Ovary (tissue), 9 donors: ENCODE measurements around the gene KIF3C. TPM values are rescaled to one million over a fixed set of nuclear protein-coding genes. Genes with fewer than 3 reads are reported as not detected.

ENCODE experiments used
- DNase-seq, 5 donors: peaks; one replicate each; pipeline ENCODE4 v3.0.0-alpha.2; 2019 to 2020
- H3K27ac ChIP-seq, 2 donors: fragments of 200-600 bp; one replicate each; pipeline versions ENCODE4 v1.5.1 to v1.8.0; 2019 to 2022
- H3K27me3 ChIP-seq: fragments of 200-600 bp; one replicate; pipeline ENCODE4 v1.8.0; 2022
- H3K36me3 ChIP-seq: fragments of 200-600 bp; sonication (generic); one replicate; pipeline ENCODE4 v1.5.1; 2019
- H3K4me1 ChIP-seq: one replicate; pipeline ENCODE4 v1.8.1; 2013; ENCODE audit warnings: mild to moderate bottlenecking, moderate library complexity; ENCODE audit not compliant: insufficient read depth
- H3K4me3 ChIP-seq: fragments of 200-600 bp; sonication (generic); one replicate; pipeline ENCODE4 v1.5.1; 2017
- H3K9me3 ChIP-seq, 2 donors: fragments of 200-600 bp in 1 of 2; sonication (generic) in 1 of 2; one replicate each; pipeline versions ENCODE4 v1.5.1 to v1.8.1; 2013 to 2019; ENCODE audit warnings: mild to moderate bottlenecking in 1 of 2, moderate library complexity in 1 of 2
- CTCF ChIP-seq, 3 donors: fragments of 450-650 bp in 2 of 3; fragments of 200-600 bp in 1 of 3; IDR thresholded peaks; one replicate each; pipeline versions ENCODE4 v1.5.1 to v1.8.0; 2016 to 2022; ENCODE audit warnings: antibody characterized with exemption in 3 of 3, mild to moderate bottlenecking in 1 of 3
- EP300 ChIP-seq: sonication (generic); formaldehyde crosslinking; IDR thresholded peaks from one replicate; pipeline ENCODE4 v1.6.1; 2017; ENCODE audit warnings: antibody characterized with exemption
- POLR2A ChIP-seq: fragments of 450-650 bp; IDR thresholded peaks from one replicate; pipeline ENCODE4 v1.6.1; 2017; ENCODE audit warnings: antibody characterized with exemption, mild to moderate bottlenecking, moderate library complexity
- WGBS, 3 donors: extraction: QIAGEN DNeasy Blood & Tissue Kit in 1 of 3; methylation state at CpG; one replicate each; pipeline versions ENCODE4 v1.1.5 to v1.1.7; 2013 to 2017; 5-methylcytosine and 5-hydroxymethylcytosine counted together
- intact Hi-C, 4 donors: fragments of 100-400 bp; cut with DNase I; formaldehyde crosslinking; loops; one replicate each; pipeline versions ENCODE4 v1.11.0 to v1.15.1; 2022 to 2023
- polyA plus RNA-seq, 2 donors: library from polyadenylated mRNA; stranded (reverse); fragments of 200-250 nt in 1 of 2; fragments of 350-450 nt in 1 of 2; fragmentation: Illumina TruSeq in 1 of 2; extraction: RNeasy Lipid Tissue Mini Kit (QIAGEN cat#74804) in 1 of 2; gene quantifications; one replicate each; pipeline ENCODE4 v1.2.3, GENCODE V29; 2013 to 2014
- total RNA-seq, 7 donors: library from RNA; depleted of rRNA in 2 of 7; stranded (reverse); fragments of >200 nt in 2 of 7; fragmentation: NEBNext Ultra II Directional in 3 of 7; extraction: Animal tissue kit (Norgen Biotek cat#: 25700) in 3 of 7; gene quantifications; one replicate each; pipeline versions ENCODE4 v1.1.0 to v1.2.4, GENCODE V29; 2016 to 2023
- donor health status: DM: no; HTN: no; CAD: no; lungs with moderate emphysema.
- donor health status: DM: no; HTN: no; CAD: no.
- donor health status: Bipolar disorder and iron deficiency.
- donor health status: DM: yes; HTN: yes; CAD: no.
- donor health status: DM: no; HTN: no; CAD: no.
- donor health status: DM: yes; HTN: yes; CAD: no.

KIF3C gene
- total and polyA plus RNA-seq, 9 donors, result 5.1 to 16.0 (median 8.1) TPM

- 95% methylated on average over 18 of the region's 18 CpGs for WGBS, 3 donors
- Histone ChIP-seq H3K9me3 (no peaks in the 10 kb centered on the region), H3K27me3 (no peaks in the 10 kb centered on the region), H3K36me3 (no peaks in the 10 kb centered on the region), H3K27ac (no peak overlapping the region), H3K4me1 (no peaks in the 10 kb centered on the region), H3K4me3 (no peak overlapping the region)
- intact Hi-C loops, result no loop called here
- no peak for TF ChIP-seq EP300
- no peak for TF ChIP-seq CTCF (IDR thresholded peaks at IDR 0.05)
- TF ChIP-seq POLR2A, result no peak
- no peak for DNase-seq
Measured at GRCh38 chr2:25928668-25929067, 53.6 kb downstream of the KIF3C start.

GRCh38 chr2:25926984-25927756 lies 55.1 kb downstream of the KIF3C start:
- 76 to 83% (median 79%) methylated on average over 18 of the region's 18 CpGs for WGBS, 3 donors
- TF ChIP-seq EP300 (no peak), CTCF (IDR thresholded peaks at IDR 0.05) (no peak), POLR2A (no peak)
- Histone ChIP-seq H3K9me3 (no peaks in the 10 kb centered on the region), H3K27ac (no peak overlapping the region), H3K4me1 (no peaks in the 10 kb centered on the region), H3K36me3 (no peaks in the 10 kb centered on the region), H3K27me3 (no peaks in the 10 kb centered on the region), H3K4me3 (no peak overlapping the region)
- no peak for DNase-seq
- intact Hi-C loops, result no loop called here

- 56 to 68% (median 68%) methylated on average over 2 of the region's 2 CpGs for WGBS, 3 donors
- Histone ChIP-seq H3K36me3 (no peaks in the 10 kb centered on the region), H3K4me1 (no peaks in the 10 kb centered on the region), H3K4me3 (no peak overlapping the region), H3K27me3 (no peaks in the 10 kb centered on the region), H3K27ac (no peak overlapping the region), H3K9me3 (no peaks in the 10 kb centered on the region)
- DNase-seq, result no peak
- intact Hi-C loops, result no loop called here
- no peak for TF ChIP-seq EP300
- no peak for TF ChIP-seq POLR2A
- no peak for TF ChIP-seq CTCF (IDR thresholded peaks at IDR 0.05)
Measured at GRCh38 chr2:25922501-25922900, 59.8 kb downstream of the KIF3C start.

GRCh38 chr2:25920786-25921415 lies 61.4 kb downstream of the KIF3C start:
- H3K9me3 ChIP-seq, result no peaks in the 10 kb centered on the region
- TF ChIP-seq CTCF (IDR thresholded peaks at IDR 0.05), result no peak
- TF ChIP-seq POLR2A, result no peak
- TF ChIP-seq EP300, result no peak
- H3K36me3 ChIP-seq, result no peaks in the 10 kb centered on the region
- 72 to 82% (median 74%) methylated on average over 12 of the region's 12 CpGs for WGBS, 3 donors
- H3K27me3 ChIP-seq, result no peaks in the 10 kb centered on the region
- H3K27ac ChIP-seq, result no peak overlapping the region
- intact Hi-C loops, result no loop called here
- H3K4me1 ChIP-seq, result no peaks in the 10 kb centered on the region
- no peak for DNase-seq
- H3K4me3 ChIP-seq, result no peak overlapping the region
